SK-N-SH (cell line): Measurements from ENCODE around the gene FPR1.

Experiments used
- CTCF ChIP-seq: fragments of 200-600 bp; sonication (generic); IDR thresholded peaks from 2 replicates; pipeline ENCODE4 v1.6.1; 2017; ENCODE audit warnings: antibody characterized with exemption, mild to moderate bottlenecking, moderate library complexity
- FOSL2 ChIP-seq: IDR thresholded peaks from 2 replicates; pipeline ENCODE4 v1.4.0; 2012; ENCODE audit warnings: low read depth, mild to moderate bottlenecking, moderate library complexity, borderline replicate concordance
- MAX ChIP-seq: IDR thresholded peaks from 2 replicates; pipeline ENCODE4 v1.4.0; 2012; ENCODE audit warnings: low read depth
- MEF2A ChIP-seq: IDR thresholded peaks from 2 replicates; pipeline ENCODE4 v1.4.0; 2012; ENCODE audit warnings: low read depth, borderline replicate concordance
- SIN3A ChIP-seq: IDR thresholded peaks from 2 replicates; pipeline ENCODE4 v1.6.1; 2012; ENCODE audit warnings: low read depth, mild to moderate bottlenecking, low read length, moderate library complexity, borderline replicate concordance

GRCh38 chr19:51749979-51750378 is 1.7 kb downstream of the FPR1 start:
- TF ChIP-seq MAX (no peak), MEF2A (no peak), SIN3A (no peak), CTCF (no peak), FOSL2 (no peak)
